DOHH2 (cell line): ENCODE results near the gene WDFY4.

Experiments
- H3F3A ChIP-seq: fragments of 200-600 bp; sonication (generic), shearing (Covaris generic); 2 replicates; pipeline ENCODE4 v1.6.0; 2016; ENCODE audit warnings: antibody characterized with exemption, mild to moderate bottlenecking; ENCODE audit not compliant: control insufficient read depth, insufficient read depth
- H3K27ac ChIP-seq: fragments of 200-600 bp; sonication (generic); 2 replicates; pipeline ENCODE4 v1.5.1; 2014; ENCODE audit warnings: low read depth, mild to moderate bottlenecking, low read length, moderate library complexity
- H3K27me3 ChIP-seq: fragments of 200-600 bp; sonication (generic); 2 replicates; pipeline ENCODE4 v1.6.1; 2014; ENCODE audit warnings: mild to moderate bottlenecking, low read length, mixed read lengths; ENCODE audit not compliant: control insufficient read depth
- H3K36me3 ChIP-seq: fragments of 200-600 bp; sonication (generic); 2 replicates; pipeline ENCODE4 v1.6.1; 2014; ENCODE audit warnings: mild to moderate bottlenecking, low read length, moderate library complexity, mixed read lengths; ENCODE audit not compliant: control insufficient read depth
- H3K4me1 ChIP-seq: fragments of 200-600 bp; sonication (generic); 2 replicates; pipeline ENCODE4 v1.6.1; 2014; ENCODE audit warnings: mild to moderate bottlenecking, low read length, mixed read lengths; ENCODE audit not compliant: control insufficient read depth
- H3K4me2 ChIP-seq: fragments of 200-600 bp; sonication (generic); 2 replicates; pipeline ENCODE4 v1.6.0; 2014; ENCODE audit warnings: mild to moderate bottlenecking, low read length, moderate library complexity
- H3K4me3 ChIP-seq: fragments of 200-600 bp; sonication (generic); 2 replicates; pipeline ENCODE4 v1.5.1; 2014; ENCODE audit warnings: mild to moderate bottlenecking, low read length, mixed read lengths
- H3K79me2 ChIP-seq: fragments of 200-600 bp; sonication (generic); 2 replicates; pipeline ENCODE4 v1.6.1; 2014; ENCODE audit warnings: mild to moderate bottlenecking, low read length, mixed read lengths; ENCODE audit not compliant: control insufficient read depth
- H3K9me2 ChIP-seq: fragments of 200-600 bp; sonication (generic); replicated peaks from 2 replicates; pipeline ENCODE4 v1.6.1; 2014; ENCODE audit warnings: mild to moderate bottlenecking, low read length, mixed read lengths; ENCODE audit not compliant: control insufficient read depth
- H3K9me3 ChIP-seq: fragments of 200-600 bp; sonication (generic); 2 replicates; pipeline ENCODE4 v1.6.1; 2014; ENCODE audit warnings: antibody characterized with exemption, low read length, mixed read lengths; ENCODE audit not compliant: control insufficient read depth, insufficient read depth
- H4K20me1 ChIP-seq: fragments of 200-600 bp; sonication (generic); 2 replicates; pipeline ENCODE4 v1.6.0; 2014; ENCODE audit warnings: low read depth, mild to moderate bottlenecking, antibody characterized with exemption, low read length, moderate library complexity; ENCODE audit not compliant: control insufficient read depth, insufficient read depth
- CTCF ChIP-seq: fragments of 200-600 bp; sonication (generic); IDR thresholded peaks from one replicate; pipeline ENCODE4 v1.5.1; 2014; ENCODE audit warnings: antibody characterized with exemption, mild to moderate bottlenecking, low read depth, low read length; ENCODE audit not compliant: poor library complexity, severe bottlenecking
- EZH2phosphoT487 ChIP-seq: fragments of 200-600 bp; sonication (generic); IDR thresholded peaks from 2 replicates; pipeline ENCODE4 v1.6.1; 2017; ENCODE audit warnings: borderline replicate concordance, mild to moderate bottlenecking, antibody characterized with exemption, low read length, moderate library complexity, mixed read lengths

The WDFY4 gene

GRCh38 chr10:48648172-48648942, 36.3 kb upstream of the WDFY4 start:
- H3F3A ChIP-seq = no peaks in the 10 kb centered on the region
- peaks cover 48% of the 10 kb centered on the region for H3K27me3 ChIP-seq
- H3K79me2 ChIP-seq = no peaks in the 10 kb centered on the region
- H3K9me2 ChIP-seq = no peaks in the 10 kb centered on the region
- H3K36me3 ChIP-seq = no peaks in the 10 kb centered on the region
- H3K4me2 ChIP-seq = no peak overlapping the region
- no peaks in the 10 kb centered on the region for H3K9me3 ChIP-seq
- no peak overlapping the region for H3K4me3 ChIP-seq
- no peak overlapping the region for H3K27ac ChIP-seq
- no peaks in the 10 kb centered on the region for H4K20me1 ChIP-seq
- TF ChIP-seq CTCF (no peak), EZH2phosphoT487 (no peak)
- no peaks in the 10 kb centered on the region; the same call in 1 of the 2 replicates for H3K4me1 ChIP-seq

GRCh38 chr10:48649349-48649944, 35.2 kb upstream of the WDFY4 start:
- Histone ChIP-seq H4K20me1 (no peaks in the 10 kb centered on the region), H3K36me3 (no peaks in the 10 kb centered on the region), H3F3A (no peaks in the 10 kb centered on the region), H3K4me2 (no peak overlapping the region), H3K27me3 (peaks cover 58% of the 10 kb centered on the region), H3K9me3 (no peaks in the 10 kb centered on the region), H3K4me3 (no peak overlapping the region), H3K27ac (no peak overlapping the region), H3K4me1 (no peaks in the 10 kb centered on the region; the same call in 1 of the 2 replicates), H3K9me2 (no peaks in the 10 kb centered on the region), H3K79me2 (no peaks in the 10 kb centered on the region)
- no peak for TF ChIP-seq CTCF
- no peak for TF ChIP-seq EZH2phosphoT487

GRCh38 chr10:48651293-48651692, 33.4 kb upstream of the WDFY4 start:
- Histone ChIP-seq H3K79me2 (no peaks in the 10 kb centered on the region), H3K4me3 (no peak overlapping the region)

More at GRCh38 chr10:48651293-48651692, 33.4 kb upstream of the WDFY4 start:
- H3K4me1 ChIP-seq = peaks cover 4% of the 10 kb centered on the region
- H3K27ac ChIP-seq = no peak overlapping the region
- no peaks in the 10 kb centered on the region for H3K9me3 ChIP-seq
- no peaks in the 10 kb centered on the region for H3F3A ChIP-seq
- H4K20me1 ChIP-seq = no peaks in the 10 kb centered on the region
- H3K9me2 ChIP-seq = no peaks in the 10 kb centered on the region
- no peak overlapping the region for H3K4me2 ChIP-seq
- H3K27me3 ChIP-seq = peaks cover 59% of the 10 kb centered on the region
- no peak for TF ChIP-seq EZH2phosphoT487
- TF ChIP-seq CTCF = no peak
- H3K36me3 ChIP-seq = no peaks in the 10 kb centered on the region
